HepG2 (cell line): ENCODE data around the gene SLC25A44. TPM values are rescaled to one million over a fixed set of nuclear protein-coding genes. Genes with fewer than 3 reads are reported as not detected.

Experiments used
- ATAC-seq: fragments of 200-7000 bp; cut with Tn5 transposase; 3 replicates; pipeline ENCODE4 v1.9.1; 2020; ENCODE audit warnings: mild to moderate bottlenecking, moderate library complexity
- BruUV-seq: library from RNA; stranded (reverse); fragments of 400-500 nt; replicated peaks from 2 replicates; lab custom pipeline; 2021; lab: Mats Ljungman, UMichigan
- CTCF ChIA-PET: fragments of 300-600 bp; formaldehyde crosslinking; extraction: SDS; loops from one replicate; lab custom pipeline; 2021; ENCODE audit warnings: low total read pairs, inconsistent platforms, low intra/inter-chr PET ratio; lab: Yijun Ruan, JAX
- POLR2A ChIA-PET: fragments of 350-600 bp; sonication (Branson Sonifier 250); formaldehyde crosslinking; loops from one replicate; lab custom pipeline; 2020; ENCODE audit warnings: antibody characterized with exemption, inconsistent platforms; lab: Yijun Ruan, JAX
- DNase-seq: peaks from one replicate; pipeline ENCODE4 v3.0.0-alpha.2; 2015; ENCODE audit warnings: low spot score
- FAIRE-seq: peaks from 3 replicates; lab custom pipeline; 2011; peaks lifted over from hg19 to GRCh38; lab: Jason Lieb, UNC
- H2AFZ ChIP-seq: one replicate; pipeline ENCODE4 v1.6.1; 2011; ENCODE audit warnings: low read length, inconsistent platforms
- H3K27ac ChIP-seq: fragments of 300-600 bp; 3 replicates; pipeline ENCODE4 v1.8.0; 2011; ENCODE audit warnings: mixed run types, mild to moderate bottlenecking, mixed read lengths, low read length, inconsistent platforms; ENCODE audit not compliant: insufficient read depth; ENCODE audit errors: extremely low read length
- H3K27me3 ChIP-seq, 2 experiments: fragments of 200-600 bp in 1 of 2; 2 replicates in 1 of 2; 3 replicates in 1 of 2; pipeline versions ENCODE4 v1.6.0 to v1.8.0; 2011; ENCODE audit warnings: low read length in 2 of 2, mild to moderate bottlenecking in 2 of 2, moderate library complexity in 2 of 2, inconsistent platforms in 1 of 2; ENCODE audit not compliant: insufficient read depth in 2 of 2, control insufficient read depth in 1 of 2
- H3K36me3 ChIP-seq, 2 experiments: fragments of 200-600 bp in 1 of 2; replicated peaks in 1 of 2; 2 replicates in 1 of 2; 3 replicates in 1 of 2; pipeline versions ENCODE4 v1.5.1 to v1.8.0; 2011; ENCODE audit warnings: low read length in 2 of 2, inconsistent platforms in 1 of 2; ENCODE audit not compliant: insufficient read depth in 2 of 2, control insufficient read depth in 1 of 2
- H3K4me1 ChIP-seq: 2 replicates; pipeline ENCODE4 v1.5.1; 2012; ENCODE audit warnings: low read length, inconsistent platforms; ENCODE audit not compliant: insufficient read depth
- H3K4me2 ChIP-seq: 2 replicates; pipeline ENCODE4 v1.6.0; 2011; ENCODE audit warnings: low read depth, low read length, inconsistent platforms
- H3K4me3 ChIP-seq, 3 experiments: fragments of 200-600 bp in 1 of 3; sonication (generic), shearing (Covaris generic) in 1 of 3; replicated peaks in 1 of 3; 2 replicates each; pipeline ENCODE4 v1.5.1; 2011 to 2016; ENCODE audit warnings: low read length in 3 of 3, inconsistent platforms in 2 of 3, low read depth in 2 of 3, mild to moderate bottlenecking in 2 of 3, control low read depth in 1 of 3, mixed read lengths in 1 of 3; ENCODE audit not compliant: insufficient read depth in 1 of 3
- H3K79me2 ChIP-seq: one replicate; pipeline ENCODE4 v1.6.1; 2011; ENCODE audit warnings: low read length, inconsistent platforms; ENCODE audit not compliant: insufficient read depth
- H3K9ac ChIP-seq: 2 replicates; pipeline ENCODE4 v1.6.0; 2011; ENCODE audit warnings: mild to moderate bottlenecking, low read depth, low read length, inconsistent platforms; ENCODE audit not compliant: insufficient read depth
- H3K9me3 ChIP-seq: 2 replicates; pipeline ENCODE4 v1.5.1; 2012; ENCODE audit warnings: mild to moderate bottlenecking, low read length
- H4K20me1 ChIP-seq: 2 replicates; pipeline ENCODE4 v1.6.0; 2011; ENCODE audit warnings: inconsistent platforms, mild to moderate bottlenecking, low read length, moderate library complexity; ENCODE audit not compliant: insufficient read depth
- GTF3A ChIP-seq: sonication (generic); formaldehyde crosslinking; conservative IDR thresholded peaks from 2 replicates; pipeline ENCODE4 v1.4.0; 2020; ENCODE audit warnings: mild to moderate bottlenecking, missing genetic modification reagents
- RAD51 ChIP-seq: fragments of 450-650 bp; IDR thresholded peaks from 2 replicates; pipeline ENCODE4 v1.6.1; 2016; ENCODE audit warnings: borderline replicate concordance
- USF2 ChIP-seq, 2 experiments: sonication (generic) in 1 of 2; formaldehyde crosslinking in 1 of 2; IDR thresholded peaks; 2 replicates each; pipeline versions ENCODE4 v1.5.1 to v1.6.1; 2011 to 2020; ENCODE audit warnings: borderline replicate concordance in 1 of 2, low read depth in 1 of 2, low read length in 1 of 2, mild to moderate bottlenecking in 1 of 2, missing genetic modification reagents in 1 of 2, moderate library complexity in 1 of 2
- ZNF225 ChIP-seq: sonication (generic); formaldehyde crosslinking; IDR thresholded peaks from 2 replicates; pipeline ENCODE4 v1.4.0; 2020; ENCODE audit warnings: mild to moderate bottlenecking, missing genetic modification reagents
- ZNF274 ChIP-seq: sonication (generic); formaldehyde crosslinking; IDR thresholded peaks from 2 replicates; pipeline ENCODE4 v1.5.1; 2020; ENCODE audit warnings: mild to moderate bottlenecking, missing genetic modification reagents
- ZNF33A ChIP-seq: sonication (generic); formaldehyde crosslinking; IDR thresholded peaks from 2 replicates; pipeline ENCODE4 v1.5.1; 2020; ENCODE audit warnings: missing genetic modification reagents, mild to moderate bottlenecking, moderate library complexity, borderline replicate concordance
- ZNF703 ChIP-seq: sonication (generic); formaldehyde crosslinking; IDR thresholded peaks from 2 replicates; pipeline ENCODE4 v1.5.1; 2020; ENCODE audit warnings: missing genetic modification reagents, mild to moderate bottlenecking, moderate library complexity, borderline replicate concordance
- WGBS: methylation state at CpG from one replicate; pipeline ENCODE4 v1.1.6; 2017; ENCODE audit warnings: low lambda C conversion rate; 5-methylcytosine and 5-hydroxymethylcytosine counted together
- in situ Hi-C: cut with HindIII; loops from 2 replicates; pipeline ENCODE4 v1.10.0; 2017; ENCODE audit warnings: low pct_unique_long_range_greater_than_20kb; ENCODE audit not compliant: extremely low pct_ligation_motif_present
- intact Hi-C: fragments of 100-400 bp; cut with micrococcal nuclease; formaldehyde crosslinking; loops from one replicate; pipeline ENCODE4 v1.10.0; 2022; ENCODE audit not compliant: unreplicated experiment
- polyA plus RNA-seq, 8 experiments: library from polyadenylated mRNA; depleted of rRNA in 3 of 8; stranded (reverse) in 7 of 8; unstranded in 1 of 8; fragments of >200 nt; fragmentation: Illumina TruSeq in 4 of 8; extraction: Trizol in 4 of 8; gene quantifications; 2 replicates each; pipeline versions ENCODE4 v1.2.1 to v1.2.3, GENCODE V29; 2011 to 2016; ENCODE audit warnings: low read depth in 4 of 8, missing spikeins in 1 of 8, mixed read lengths in 1 of 8; ENCODE audit not compliant: insufficient read depth in 1 of 8
- total RNA-seq, 5 experiments: library from RNA; depleted of rRNA; stranded (reverse); fragments of >200 nt; fragmentation: Illumina TruSeq; extraction: Trizol; gene quantifications; 2 replicates each; pipeline ENCODE4 v1.2.3, GENCODE V29; 2016; ENCODE audit warnings: low read depth in 1 of 5
- TF ChIP-seq, protein P1 (sequence below): sonication (generic); formaldehyde crosslinking; IDR thresholded peaks from 2 replicates; pipeline ENCODE4 v1.5.1; 2020; ENCODE audit warnings: mild to moderate bottlenecking, moderate library complexity, missing genetic modification reagents
- TF ChIP-seq, protein P2 (sequence below): sonication (generic); formaldehyde crosslinking; IDR thresholded peaks from 2 replicates; pipeline ENCODE4 v1.5.0; 2020; ENCODE audit warnings: mild to moderate bottlenecking, missing genetic modification reagents, borderline replicate concordance

Gene SLC25A44
- total and polyA plus RNA-seq, 2 of the 13 experiments (the other 11 are each of a cell fraction or from before 2014, with no cell fraction given) = 10.7 to 13.4 TPM

GRCh38 chr1:156193208-156193487, 756 bp upstream of the SLC25A44 start (continued):
- no peak for TF ChIP-seq GTF3A
- no peak for TF ChIP-seq ZNF703 (CRISPR knock-in tag)
- TF ChIP-seq ZNF33A (CRISPR knock-in tag) = no peak

GRCh38 chr1:156194300-156194652, 372 bp downstream of the SLC25A44 start:
- Histone ChIP-seq H3K9me3 (peaks cover 2% of the 10 kb centered on the region), H2AFZ (no peak overlapping the region), H3K27ac (peak overlapping the region; percentile 44), H3K4me2 (peak overlapping the region; percentile 90), H3K36me3 (peaks cover 3 to 4% of the 10 kb centered on the region in 2 experiments; a peak in 4 of 5 replicates), H3K4me1 (peaks cover 86% of the 10 kb centered on the region), H3K79me2 (peaks cover 36% of the 10 kb centered on the region), H3K4me3 (peak overlapping the region; percentile 81 to 97 (median 97)), H3K9ac (peak overlapping the region; percentile 79), H4K20me1 (no peaks in the 10 kb centered on the region), H3K27me3 (no peaks in the 10 kb centered on the region; a peak in 1 of 5 replicates)
- DNase-seq (no peak), FAIRE-seq (no peak), ATAC-seq (no peak)
- WGBS = under 1% methylated on average over 14 of the region's 14 CpGs
- BruUV-seq = TSS peak; percentile 76
- ChIA-PET CTCF (no interaction called here), POLR2A (interaction anchor here (0.6 to 2.5 kb wide), 7 partner anchors 10 to 48 kb away, joined by 3 to 32 read pairs (median 5); partner anchors contain the start of gene PMF1)
- intact Hi-C loops = no loop called here
- in situ Hi-C loops = no loop called here
- TF ChIP-seq RAD51 = peak; percentile 26; the same call in 1 of the 2 replicates
- TF ChIP-seq ZNF225 = peak; percentile 28; the same call in 1 of the 2 replicates
- TF ChIP-seq, protein P1, sequence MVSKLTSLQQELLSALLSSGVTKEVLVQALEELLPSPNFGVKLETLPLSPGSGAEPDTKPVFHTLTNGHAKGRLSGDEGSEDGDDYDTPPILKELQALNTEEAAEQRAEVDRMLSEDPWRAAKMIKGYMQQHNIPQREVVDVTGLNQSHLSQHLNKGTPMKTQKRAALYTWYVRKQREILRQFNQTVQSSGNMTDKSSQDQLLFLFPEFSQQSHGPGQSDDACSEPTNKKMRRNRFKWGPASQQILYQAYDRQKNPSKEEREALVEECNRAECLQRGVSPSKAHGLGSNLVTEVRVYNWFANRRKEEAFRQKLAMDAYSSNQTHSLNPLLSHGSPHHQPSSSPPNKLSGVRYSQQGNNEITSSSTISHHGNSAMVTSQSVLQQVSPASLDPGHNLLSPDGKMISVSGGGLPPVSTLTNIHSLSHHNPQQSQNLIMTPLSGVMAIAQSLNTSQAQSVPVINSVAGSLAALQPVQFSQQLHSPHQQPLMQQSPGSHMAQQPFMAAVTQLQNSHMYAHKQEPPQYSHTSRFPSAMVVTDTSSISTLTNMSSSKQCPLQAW (CRISPR knock-in tag) = 0 out of 2 replicates have a peak, but pooled peaks have one; percentile 0
- TF ChIP-seq USF2 (IDR thresholded peaks at IDR 0.05; ENCODE audit: low read depth, low read length) = peak; percentile 75
- TF ChIP-seq USF2 (CRISPR knock-in tag; IDR thresholded peaks at IDR 0.05; ENCODE audit: borderline replicate concordance) = no peak
- TF ChIP-seq, protein P2, sequence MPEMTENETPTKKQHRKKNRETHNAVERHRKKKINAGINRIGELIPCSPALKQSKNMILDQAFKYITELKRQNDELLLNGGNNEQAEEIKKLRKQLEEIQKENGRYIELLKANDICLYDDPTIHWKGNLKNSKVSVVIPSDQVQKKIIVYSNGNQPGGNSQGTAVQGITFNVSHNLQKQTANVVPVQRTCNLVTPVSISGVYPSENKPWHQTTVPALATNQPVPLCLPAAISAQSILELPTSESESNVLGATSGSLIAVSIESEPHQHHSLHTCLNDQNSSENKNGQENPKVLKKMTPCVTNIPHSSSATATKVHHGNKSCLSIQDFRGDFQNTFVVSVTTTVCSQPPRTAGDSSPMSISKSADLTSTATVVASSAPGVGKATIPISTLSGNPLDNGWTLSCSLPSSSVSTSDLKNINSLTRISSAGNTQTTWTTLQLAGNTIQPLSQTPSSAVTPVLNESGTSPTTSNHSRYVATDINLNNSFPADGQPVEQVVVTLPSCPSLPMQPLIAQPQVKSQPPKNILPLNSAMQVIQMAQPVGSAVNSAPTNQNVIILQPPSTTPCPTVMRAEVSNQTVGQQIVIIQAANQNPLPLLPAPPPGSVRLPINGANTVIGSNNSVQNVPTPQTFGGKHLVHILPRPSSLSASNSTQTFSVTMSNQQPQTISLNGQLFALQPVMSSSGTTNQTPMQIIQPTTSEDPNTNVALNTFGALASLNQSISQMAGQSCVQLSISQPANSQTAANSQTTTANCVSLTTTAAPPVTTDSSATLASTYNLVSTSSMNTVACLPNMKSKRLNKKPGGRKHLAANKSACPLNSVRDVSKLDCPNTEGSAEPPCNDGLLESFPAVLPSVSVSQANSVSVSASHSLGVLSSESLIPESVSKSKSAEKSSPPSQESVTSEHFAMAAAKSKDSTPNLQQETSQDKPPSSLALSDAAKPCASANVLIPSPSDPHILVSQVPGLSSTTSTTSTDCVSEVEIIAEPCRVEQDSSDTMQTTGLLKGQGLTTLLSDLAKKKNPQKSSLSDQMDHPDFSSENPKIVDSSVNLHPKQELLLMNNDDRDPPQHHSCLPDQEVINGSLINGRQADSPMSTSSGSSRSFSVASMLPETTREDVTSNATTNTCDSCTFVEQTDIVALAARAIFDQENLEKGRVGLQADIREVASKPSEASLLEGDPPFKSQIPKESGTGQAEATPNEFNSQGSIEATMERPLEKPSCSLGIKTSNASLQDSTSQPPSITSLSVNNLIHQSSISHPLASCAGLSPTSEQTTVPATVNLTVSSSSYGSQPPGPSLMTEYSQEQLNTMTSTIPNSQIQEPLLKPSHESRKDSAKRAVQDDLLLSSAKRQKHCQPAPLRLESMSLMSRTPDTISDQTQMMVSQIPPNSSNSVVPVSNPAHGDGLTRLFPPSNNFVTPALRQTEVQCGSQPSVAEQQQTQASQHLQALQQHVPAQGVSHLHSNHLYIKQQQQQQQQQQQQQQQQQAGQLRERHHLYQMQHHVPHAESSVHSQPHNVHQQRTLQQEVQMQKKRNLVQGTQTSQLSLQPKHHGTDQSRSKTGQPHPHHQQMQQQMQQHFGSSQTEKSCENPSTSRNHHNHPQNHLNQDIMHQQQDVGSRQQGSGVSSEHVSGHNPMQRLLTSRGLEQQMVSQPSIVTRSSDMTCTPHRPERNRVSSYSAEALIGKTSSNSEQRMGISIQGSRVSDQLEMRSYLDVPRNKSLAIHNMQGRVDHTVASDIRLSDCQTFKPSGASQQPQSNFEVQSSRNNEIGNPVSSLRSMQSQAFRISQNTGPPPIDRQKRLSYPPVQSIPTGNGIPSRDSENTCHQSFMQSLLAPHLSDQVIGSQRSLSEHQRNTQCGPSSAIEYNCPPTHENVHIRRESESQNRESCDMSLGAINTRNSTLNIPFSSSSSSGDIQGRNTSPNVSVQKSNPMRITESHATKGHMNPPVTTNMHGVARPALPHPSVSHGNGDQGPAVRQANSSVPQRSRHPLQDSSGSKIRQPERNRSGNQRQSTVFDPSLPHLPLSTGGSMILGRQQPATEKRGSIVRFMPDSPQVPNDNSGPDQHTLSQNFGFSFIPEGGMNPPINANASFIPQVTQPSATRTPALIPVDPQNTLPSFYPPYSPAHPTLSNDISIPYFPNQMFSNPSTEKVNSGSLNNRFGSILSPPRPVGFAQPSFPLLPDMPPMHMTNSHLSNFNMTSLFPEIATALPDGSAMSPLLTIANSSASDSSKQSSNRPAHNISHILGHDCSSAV (CRISPR knock-in tag) = no peak
- 0 out of 2 replicates have a peak, but pooled peaks have one; percentile 24 for TF ChIP-seq ZNF274 (CRISPR knock-in tag)
